Measurements from ENCODE around the gene BRS3. TPM values are rescaled to one million over a fixed set of nuclear protein-coding genes. Genes with fewer than 3 reads are reported as not detected.
A peak's percentile ranks its signal among the peaks of the same experiment; 100 is the strongest.

BRS3 gene
- total RNA-seq, 1 experiment from 2014 or later, result not detected

DNA sequence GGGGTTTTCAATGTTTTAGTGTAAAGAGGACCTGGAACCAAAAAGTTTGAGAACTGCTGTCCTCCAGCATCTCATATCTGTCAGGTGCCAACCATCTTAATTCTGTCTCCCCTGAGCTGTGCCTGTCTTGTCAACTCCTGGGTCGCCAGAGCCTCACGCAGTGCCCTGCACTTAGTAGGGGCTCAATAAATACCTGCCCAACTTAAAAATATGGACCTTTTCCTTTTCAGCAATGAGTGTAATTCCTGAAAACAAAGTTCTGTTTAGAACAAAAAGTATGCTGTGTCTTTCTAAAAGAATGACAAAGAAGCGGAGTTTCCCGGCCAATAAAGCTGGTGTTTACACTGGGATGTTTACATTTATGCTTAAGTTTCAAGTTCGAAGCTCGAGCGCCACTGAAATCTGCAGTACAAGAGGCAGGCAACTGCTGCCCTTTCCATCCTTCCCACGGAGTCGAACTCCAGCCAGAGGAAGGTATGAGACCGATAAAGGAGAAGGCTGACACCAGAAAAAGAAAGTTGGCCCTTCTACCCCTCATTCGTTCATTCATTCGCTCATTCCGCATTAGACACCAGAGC is 8.5 kb downstream of the BRS3 start:
- in situ Hi-C loops (cut with HindIII; ENCODE audit: low pct_unique_long_range_greater_than_20kb, low sequenced_read_pairs) (no loop called here), intact Hi-C loops (cut with micrococcal nuclease; ENCODE audit: unreplicated experiment) (no loop called here)
- TF ChIP-seq, protein P1, sequence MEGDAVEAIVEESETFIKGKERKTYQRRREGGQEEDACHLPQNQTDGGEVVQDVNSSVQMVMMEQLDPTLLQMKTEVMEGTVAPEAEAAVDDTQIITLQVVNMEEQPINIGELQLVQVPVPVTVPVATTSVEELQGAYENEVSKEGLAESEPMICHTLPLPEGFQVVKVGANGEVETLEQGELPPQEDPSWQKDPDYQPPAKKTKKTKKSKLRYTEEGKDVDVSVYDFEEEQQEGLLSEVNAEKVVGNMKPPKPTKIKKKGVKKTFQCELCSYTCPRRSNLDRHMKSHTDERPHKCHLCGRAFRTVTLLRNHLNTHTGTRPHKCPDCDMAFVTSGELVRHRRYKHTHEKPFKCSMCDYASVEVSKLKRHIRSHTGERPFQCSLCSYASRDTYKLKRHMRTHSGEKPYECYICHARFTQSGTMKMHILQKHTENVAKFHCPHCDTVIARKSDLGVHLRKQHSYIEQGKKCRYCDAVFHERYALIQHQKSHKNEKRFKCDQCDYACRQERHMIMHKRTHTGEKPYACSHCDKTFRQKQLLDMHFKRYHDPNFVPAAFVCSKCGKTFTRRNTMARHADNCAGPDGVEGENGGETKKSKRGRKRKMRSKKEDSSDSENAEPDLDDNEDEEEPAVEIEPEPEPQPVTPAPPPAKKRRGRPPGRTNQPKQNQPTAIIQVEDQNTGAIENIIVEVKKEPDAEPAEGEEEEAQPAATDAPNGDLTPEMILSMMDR (IDR thresholded peaks at IDR 0.05), result no peak
- no peak for TF ChIP-seq POLR2AphosphoS5 (IDR thresholded peaks at IDR 0.05; ENCODE audit: low read depth, low read length)
- CTCF ChIA-PET, result interaction anchor here (0.6 kb wide), 1 partner anchor 146 kb away, joined by 7 read pairs; no protein-coding TSS in a partner anchor
- peak overlapping the region; percentile 87 to 98 for H3K4me3 ChIP-seq (ENCODE audit: low read depth in 2 of 2, low read length in 2 of 2)
- peak overlapping the region; percentile 98 for H3K27ac ChIP-seq (ENCODE audit: low read length)
- H3K9me3 ChIP-seq (ENCODE audit: control insufficient read depth, insufficient read depth, low read depth, low read length), result no peaks in the 10 kb centered on the region
- peaks cover 18% of the 10 kb centered on the region for H3K36me3 ChIP-seq (ENCODE audit: control insufficient read depth, insufficient read depth, low read length)
- peaks cover 6% of the 10 kb centered on the region for H3K27me3 ChIP-seq (ENCODE audit: control insufficient read depth, insufficient read depth, low read length)
- no peak for ATAC-seq
- peaks cover 12% of the 10 kb centered on the region; the same call in 1 of the 2 replicates for H3K4me1 ChIP-seq (ENCODE audit: control insufficient read depth, insufficient read depth, low read length)
- POLR2A ChIA-PET, result interaction anchor here (1.1 kb wide), 1 partner anchor 230 kb away, joined by 8 read pairs; no protein-coding TSS in a partner anchor
- BruUV-seq (replicated peaks), result TSS peak; percentile 97
- DNase-seq (ENCODE audit: low read depth, low spot score), result no peak

DNA sequence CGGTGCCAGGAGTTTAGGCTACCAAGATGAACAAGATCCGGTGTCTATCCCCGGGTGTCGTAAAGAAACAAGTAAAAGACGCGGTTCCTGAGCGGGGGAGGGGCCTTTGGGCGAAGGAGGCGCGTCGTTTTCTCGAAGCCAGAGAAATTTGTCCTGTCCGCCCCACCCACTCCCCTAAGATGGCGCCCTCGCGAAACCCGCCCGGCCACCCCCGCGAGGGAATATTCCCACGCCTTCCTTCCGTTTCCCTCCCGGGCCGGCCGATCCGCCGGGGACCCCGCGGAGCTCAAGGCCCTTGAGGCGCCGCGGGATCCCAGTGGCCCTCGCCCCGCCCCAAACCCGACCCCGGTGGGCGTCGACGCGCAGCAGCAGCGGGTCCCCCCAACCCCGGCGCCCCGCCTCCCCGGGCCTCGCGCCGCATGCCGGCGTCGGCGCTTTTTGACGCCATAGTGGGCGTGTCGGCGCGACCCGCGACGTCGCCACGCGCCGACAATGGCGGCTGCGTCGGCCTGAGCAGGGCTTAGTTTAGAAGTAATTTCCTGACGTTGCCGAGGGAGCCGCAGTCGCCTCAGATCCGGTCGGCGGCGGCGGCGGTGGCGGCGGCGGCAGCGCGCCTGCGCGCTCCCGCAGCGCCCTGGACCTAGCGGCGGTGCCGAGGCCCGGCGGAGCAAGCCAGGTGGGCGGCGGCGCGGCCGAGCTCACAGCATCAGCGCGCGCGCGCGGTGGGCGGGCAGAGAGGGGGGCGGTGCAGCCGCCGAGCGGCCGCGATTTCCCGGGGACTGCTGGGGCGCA is 9.2 kb downstream of the BRS3 start:
- no TSS peak for BruUV-seq (replicated peaks)
- Histone ChIP-seq H3K4me1 (ENCODE audit: control insufficient read depth, insufficient read depth, low read length) (peaks cover 12% of the 10 kb centered on the region; the same call in 1 of the 2 replicates), H3K9me3 (ENCODE audit: control insufficient read depth, insufficient read depth, low read depth, low read length) (no peaks in the 10 kb centered on the region), H3K4me3 (ENCODE audit: low read depth in 2 of 2, low read length in 2 of 2) (peak overlapping the region; percentile 92 to 98), H3K27me3 (ENCODE audit: control insufficient read depth, insufficient read depth, low read length) (peaks cover 3% of the 10 kb centered on the region; the same call in 1 of the 2 replicates), H3K36me3 (ENCODE audit: control insufficient read depth, insufficient read depth, low read length) (peaks cover 24% of the 10 kb centered on the region), H3K27ac (ENCODE audit: low read length) (peak overlapping the region; percentile 98)
- POLR2A ChIA-PET, result interaction anchor here (0.6 to 1.1 kb wide), 2 partner anchors 12 to 230 kb away, joined by 4 to 8 read pairs; no protein-coding TSS in a partner anchor
- intact Hi-C loops (cut with micrococcal nuclease; ENCODE audit: unreplicated experiment), result no loop called here
- peak; percentile 94 for ATAC-seq
- in situ Hi-C loops (cut with HindIII; ENCODE audit: low pct_unique_long_range_greater_than_20kb, low sequenced_read_pairs), result no loop called here
- DNase-seq (ENCODE audit: low read depth, low spot score), result peak; percentile 58
- CTCF ChIA-PET, result interaction anchor here (0.6 to 0.7 kb wide), 2 partner anchors 145 to 292 kb away, joined by 5 to 7 read pairs; no protein-coding TSS in a partner anchor
- TF ChIP-seq POLR2AphosphoS5 (IDR thresholded peaks at IDR 0.05; ENCODE audit: low read depth, low read length) (peak; percentile 88), SIN3A (IDR thresholded peaks at IDR 0.05; ENCODE audit: borderline replicate concordance, insufficient read depth, low read depth, low read length) (0 out of 2 replicates have a peak, but pooled peaks have one; percentile 16), TCF7L2 (IDR thresholded peaks at IDR 0.05; ENCODE audit: low read depth, low read length) (0 out of 2 replicates have a peak, but pooled peaks have one; percentile 48)
- TF ChIP-seq, protein P2, sequence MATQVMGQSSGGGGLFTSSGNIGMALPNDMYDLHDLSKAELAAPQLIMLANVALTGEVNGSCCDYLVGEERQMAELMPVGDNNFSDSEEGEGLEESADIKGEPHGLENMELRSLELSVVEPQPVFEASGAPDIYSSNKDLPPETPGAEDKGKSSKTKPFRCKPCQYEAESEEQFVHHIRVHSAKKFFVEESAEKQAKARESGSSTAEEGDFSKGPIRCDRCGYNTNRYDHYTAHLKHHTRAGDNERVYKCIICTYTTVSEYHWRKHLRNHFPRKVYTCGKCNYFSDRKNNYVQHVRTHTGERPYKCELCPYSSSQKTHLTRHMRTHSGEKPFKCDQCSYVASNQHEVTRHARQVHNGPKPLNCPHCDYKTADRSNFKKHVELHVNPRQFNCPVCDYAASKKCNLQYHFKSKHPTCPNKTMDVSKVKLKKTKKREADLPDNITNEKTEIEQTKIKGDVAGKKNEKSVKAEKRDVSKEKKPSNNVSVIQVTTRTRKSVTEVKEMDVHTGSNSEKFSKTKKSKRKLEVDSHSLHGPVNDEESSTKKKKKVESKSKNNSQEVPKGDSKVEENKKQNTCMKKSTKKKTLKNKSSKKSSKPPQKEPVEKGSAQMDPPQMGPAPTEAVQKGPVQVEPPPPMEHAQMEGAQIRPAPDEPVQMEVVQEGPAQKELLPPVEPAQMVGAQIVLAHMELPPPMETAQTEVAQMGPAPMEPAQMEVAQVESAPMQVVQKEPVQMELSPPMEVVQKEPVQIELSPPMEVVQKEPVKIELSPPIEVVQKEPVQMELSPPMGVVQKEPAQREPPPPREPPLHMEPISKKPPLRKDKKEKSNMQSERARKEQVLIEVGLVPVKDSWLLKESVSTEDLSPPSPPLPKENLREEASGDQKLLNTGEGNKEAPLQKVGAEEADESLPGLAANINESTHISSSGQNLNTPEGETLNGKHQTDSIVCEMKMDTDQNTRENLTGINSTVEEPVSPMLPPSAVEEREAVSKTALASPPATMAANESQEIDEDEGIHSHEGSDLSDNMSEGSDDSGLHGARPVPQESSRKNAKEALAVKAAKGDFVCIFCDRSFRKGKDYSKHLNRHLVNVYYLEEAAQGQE (IDR thresholded peaks at IDR 0.05; ENCODE audit: insufficient read depth in 1 of 2, low read depth in 2 of 2, low read length in 1 of 2), result no peak
- TF ChIP-seq, protein P1 (IDR thresholded peaks at IDR 0.05), result no peak

All from Panc1 (cell line).